HepG2 (cell line): ENCODE measurements around the gene MSANTD2. TPM values are rescaled to one million over a fixed set of nuclear protein-coding genes. Genes with fewer than 3 reads are reported as not detected.

Experiments
- ATAC-seq: fragments of 200-7000 bp; cut with Tn5 transposase; 3 replicates; pipeline ENCODE4 v1.9.1; 2020; ENCODE audit warnings: mild to moderate bottlenecking, moderate library complexity
- BruUV-seq: library from RNA; stranded (reverse); fragments of 400-500 nt; replicated peaks from 2 replicates; lab custom pipeline; 2021; lab: Mats Ljungman, UMichigan
- CTCF ChIA-PET: fragments of 300-600 bp; formaldehyde crosslinking; extraction: SDS; loops from one replicate; lab custom pipeline; 2021; ENCODE audit warnings: low total read pairs, inconsistent platforms, low intra/inter-chr PET ratio; lab: Yijun Ruan, JAX
- POLR2A ChIA-PET: fragments of 350-600 bp; sonication (Branson Sonifier 250); formaldehyde crosslinking; loops from one replicate; lab custom pipeline; 2020; ENCODE audit warnings: antibody characterized with exemption, inconsistent platforms; lab: Yijun Ruan, JAX
- DNase-seq: peaks from one replicate; pipeline ENCODE4 v3.0.0-alpha.2; 2015; ENCODE audit warnings: low spot score
- FAIRE-seq: peaks from 3 replicates; lab custom pipeline; 2011; peaks lifted over from hg19 to GRCh38; lab: Jason Lieb, UNC
- H2AFZ ChIP-seq: one replicate; pipeline ENCODE4 v1.6.1; 2011; ENCODE audit warnings: low read length, inconsistent platforms
- H3K27ac ChIP-seq: fragments of 300-600 bp; 3 replicates; pipeline ENCODE4 v1.8.0; 2011; ENCODE audit warnings: mixed run types, mild to moderate bottlenecking, mixed read lengths, low read length, inconsistent platforms; ENCODE audit not compliant: insufficient read depth; ENCODE audit errors: extremely low read length
- H3K27me3 ChIP-seq, 2 experiments: fragments of 200-600 bp in 1 of 2; 2 replicates in 1 of 2; 3 replicates in 1 of 2; pipeline versions ENCODE4 v1.6.0 to v1.8.0; 2011; ENCODE audit warnings: low read length in 2 of 2, mild to moderate bottlenecking in 2 of 2, moderate library complexity in 2 of 2, inconsistent platforms in 1 of 2; ENCODE audit not compliant: insufficient read depth in 2 of 2, control insufficient read depth in 1 of 2
- H3K36me3 ChIP-seq, 2 experiments: fragments of 200-600 bp in 1 of 2; replicated peaks in 1 of 2; 2 replicates in 1 of 2; 3 replicates in 1 of 2; pipeline versions ENCODE4 v1.5.1 to v1.8.0; 2011; ENCODE audit warnings: low read length in 2 of 2, inconsistent platforms in 1 of 2; ENCODE audit not compliant: insufficient read depth in 2 of 2, control insufficient read depth in 1 of 2
- H3K4me1 ChIP-seq: 2 replicates; pipeline ENCODE4 v1.5.1; 2012; ENCODE audit warnings: low read length, inconsistent platforms; ENCODE audit not compliant: insufficient read depth
- H3K4me2 ChIP-seq: 2 replicates; pipeline ENCODE4 v1.6.0; 2011; ENCODE audit warnings: low read depth, low read length, inconsistent platforms
- H3K4me3 ChIP-seq, 3 experiments: fragments of 200-600 bp in 1 of 3; sonication (generic), shearing (Covaris generic) in 1 of 3; replicated peaks in 1 of 3; 2 replicates each; pipeline ENCODE4 v1.5.1; 2011 to 2016; ENCODE audit warnings: low read length in 3 of 3, inconsistent platforms in 2 of 3, low read depth in 2 of 3, mild to moderate bottlenecking in 2 of 3, control low read depth in 1 of 3, mixed read lengths in 1 of 3; ENCODE audit not compliant: insufficient read depth in 1 of 3
- H3K79me2 ChIP-seq: one replicate; pipeline ENCODE4 v1.6.1; 2011; ENCODE audit warnings: low read length, inconsistent platforms; ENCODE audit not compliant: insufficient read depth
- H3K9ac ChIP-seq: 2 replicates; pipeline ENCODE4 v1.6.0; 2011; ENCODE audit warnings: mild to moderate bottlenecking, low read depth, low read length, inconsistent platforms; ENCODE audit not compliant: insufficient read depth
- H3K9me3 ChIP-seq: 2 replicates; pipeline ENCODE4 v1.5.1; 2012; ENCODE audit warnings: mild to moderate bottlenecking, low read length
- H4K20me1 ChIP-seq: 2 replicates; pipeline ENCODE4 v1.6.0; 2011; ENCODE audit warnings: inconsistent platforms, mild to moderate bottlenecking, low read length, moderate library complexity; ENCODE audit not compliant: insufficient read depth
- AKAP8 ChIP-seq: sonication (generic); formaldehyde crosslinking; IDR thresholded peaks from 2 replicates; pipeline ENCODE4 v1.5.1; 2020; ENCODE audit warnings: mild to moderate bottlenecking, missing genetic modification reagents
- CTCF ChIP-seq: sonication (generic); formaldehyde crosslinking; IDR thresholded peaks from 2 replicates; pipeline ENCODE4 v1.5.0; 2020; ENCODE audit warnings: mild to moderate bottlenecking, missing genetic modification reagents, moderate library complexity
- FOXP1 ChIP-seq, 2 experiments: fragments of 450-650 bp in 1 of 2; IDR thresholded peaks; 2 replicates each; pipeline ENCODE4 v1.6.1; 2017 to 2018; ENCODE audit warnings: antibody characterized with exemption in 1 of 2
- HES4 ChIP-seq: sonication (generic); formaldehyde crosslinking; IDR thresholded peaks from 2 replicates; pipeline ENCODE4 v1.9.0; 2021; ENCODE audit warnings: mild to moderate bottlenecking, missing genetic modification reagents, borderline replicate concordance
- PAWR ChIP-seq: sonication (generic); formaldehyde crosslinking; IDR thresholded peaks from 2 replicates; pipeline ENCODE4 v1.4.0; 2020; ENCODE audit warnings: missing genetic modification reagents, mild to moderate bottlenecking, borderline replicate concordance
- ZNF12 ChIP-seq: sonication (generic); formaldehyde crosslinking; IDR thresholded peaks from 2 replicates; pipeline ENCODE4 v1.5.0; 2020; ENCODE audit warnings: missing genetic modification reagents
- ZNF33B ChIP-seq: sonication (generic); formaldehyde crosslinking; IDR thresholded peaks from 2 replicates; pipeline ENCODE4 v1.5.1; 2020; ENCODE audit warnings: mild to moderate bottlenecking, missing genetic modification reagents
- ZXDC ChIP-seq: sonication (generic); formaldehyde crosslinking; IDR thresholded peaks from 2 replicates; pipeline ENCODE4 v1.5.0; 2020; ENCODE audit warnings: mild to moderate bottlenecking, missing genetic modification reagents
- WGBS: methylation state at CpG from one replicate; pipeline ENCODE4 v1.1.6; 2017; ENCODE audit warnings: low lambda C conversion rate; 5-methylcytosine and 5-hydroxymethylcytosine counted together
- in situ Hi-C: cut with HindIII; loops from 2 replicates; pipeline ENCODE4 v1.10.0; 2017; ENCODE audit warnings: low pct_unique_long_range_greater_than_20kb; ENCODE audit not compliant: extremely low pct_ligation_motif_present
- intact Hi-C: fragments of 100-400 bp; cut with micrococcal nuclease; formaldehyde crosslinking; loops from one replicate; pipeline ENCODE4 v1.10.0; 2022; ENCODE audit not compliant: unreplicated experiment
- polyA plus RNA-seq, 8 experiments: library from polyadenylated mRNA; depleted of rRNA in 3 of 8; stranded (reverse) in 7 of 8; unstranded in 1 of 8; fragments of >200 nt; fragmentation: Illumina TruSeq in 4 of 8; extraction: Trizol in 4 of 8; gene quantifications; 2 replicates each; pipeline versions ENCODE4 v1.2.1 to v1.2.3, GENCODE V29; 2011 to 2016; ENCODE audit warnings: low read depth in 4 of 8, missing spikeins in 1 of 8, mixed read lengths in 1 of 8; ENCODE audit not compliant: insufficient read depth in 1 of 8
- total RNA-seq, 5 experiments: library from RNA; depleted of rRNA; stranded (reverse); fragments of >200 nt; fragmentation: Illumina TruSeq; extraction: Trizol; gene quantifications; 2 replicates each; pipeline ENCODE4 v1.2.3, GENCODE V29; 2016; ENCODE audit warnings: low read depth in 1 of 5
- TF ChIP-seq, protein P1 (sequence below): sonication (generic); formaldehyde crosslinking; IDR thresholded peaks from one replicate; pipeline ENCODE4 v1.5.1; 2020; ENCODE audit warnings: mild to moderate bottlenecking, missing genetic modification reagents; ENCODE audit errors: not compliant biosample characterization

MSANTD2 gene
- total and polyA plus RNA-seq, 2 of the 13 experiments (the other 11 are each of a cell fraction or from before 2014, with no cell fraction given): 8.7 to 10.1 TPM

DNA sequence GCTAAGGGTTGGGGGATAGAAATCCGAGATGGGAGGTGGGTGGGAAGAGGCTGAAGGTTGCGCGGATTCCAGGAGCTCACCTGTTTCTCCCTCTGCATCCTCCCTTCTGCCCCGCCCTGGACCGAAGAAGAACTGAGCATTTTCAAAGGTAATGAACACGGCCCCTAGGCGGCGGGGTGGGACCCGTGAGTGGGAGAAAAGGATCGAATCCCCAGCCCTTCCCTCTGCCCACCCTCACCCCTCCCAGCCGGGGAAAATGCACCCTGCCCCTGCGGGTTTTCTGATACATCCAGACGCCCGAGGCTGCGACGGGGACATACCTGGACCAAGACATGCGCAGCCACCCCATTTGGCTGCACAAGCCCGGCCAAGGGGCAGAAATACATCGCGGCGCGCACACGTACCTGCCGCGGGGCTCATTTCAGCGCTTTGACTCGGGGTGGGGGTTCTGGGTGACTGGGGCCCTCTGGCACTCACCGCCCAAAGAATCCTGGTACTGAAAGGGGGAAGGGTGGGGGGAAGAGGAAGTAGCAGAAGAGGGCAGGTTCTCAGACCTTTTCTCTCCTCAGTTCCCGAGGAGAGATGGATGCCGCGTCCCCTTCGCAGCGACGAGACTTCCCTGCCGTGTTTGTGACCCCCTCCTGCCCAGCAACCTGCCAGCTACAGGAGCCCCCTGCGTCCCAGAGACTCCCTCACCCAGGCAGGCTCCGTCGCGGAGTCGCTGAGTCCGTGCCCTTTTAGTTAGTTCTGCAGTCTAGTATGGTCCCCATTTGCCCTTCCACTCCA lies 54.2 kb downstream of the MSANTD2 start:
- intact Hi-C loops (loop anchor here (2.0 to 10.0 kb wide), 3 partner anchors 17 to 73 kb away; partner anchors contain the start of genes ESAM, SIAE and SPA17), in situ Hi-C loops (no loop called here)
- DNase-seq: no peak
- no peak for FAIRE-seq
- ATAC-seq: peak; percentile 34
- ChIA-PET CTCF (interaction anchor here (0.7 to 2.3 kb wide), 4 partner anchors 17 to 91 kb away, joined by 3 to 8 read pairs (median 3); partner anchors contain the start of gene MSANTD2), POLR2A (interaction anchor here (0.6 to 4.7 kb wide), 17 partner anchors 8 to 1142 kb away, joined by 3 to 48 read pairs (median 5); partner anchors contain the start of genes ESAM, MSANTD2, SIAE and SPA17)
- peak overlapping the region; percentile 80 for H2AFZ ChIP-seq
- H3K4me3 ChIP-seq: peak overlapping the region; percentile 70 to 86 (median 78)
- WGBS: 13% methylated on average over 31 of the region's 41 CpGs
- H3K36me3 ChIP-seq: no peaks in the 10 kb centered on the region
- H3K9ac ChIP-seq: peak overlapping the region; percentile 59
- H3K9me3 ChIP-seq: no peaks in the 10 kb centered on the region
- no peaks in the 10 kb centered on the region for H3K79me2 ChIP-seq
- H3K27ac ChIP-seq: peak overlapping the region; percentile 51
- peak overlapping the region; percentile 100 for H3K4me2 ChIP-seq
- peaks cover 0 to 71% of the 10 kb centered on the region in 2 experiments; a peak in 3 of 5 replicates for H3K27me3 ChIP-seq
- H3K4me1 ChIP-seq: peaks cover 38% of the 10 kb centered on the region
- BruUV-seq: no TSS peak
- H4K20me1 ChIP-seq: no peaks in the 10 kb centered on the region
- TF ChIP-seq AKAP8 (CRISPR knock-in tag): 0 out of 2 replicates have a peak, but pooled peaks have one; percentile 2
- TF ChIP-seq PAWR (CRISPR knock-in tag): 0 out of 2 replicates have a peak, but pooled peaks have one; percentile 68
- TF ChIP-seq ZNF33B: no peak
- no peak for TF ChIP-seq ZXDC (CRISPR knock-in tag)
- no peak for TF ChIP-seq ZNF12 (CRISPR knock-in tag)
- TF ChIP-seq HES4 (CRISPR knock-in tag): 0 out of 2 replicates have a peak, but pooled peaks have one; percentile 27
- peak; percentile 45 for TF ChIP-seq CTCF (CRISPR knock-in tag)
- TF ChIP-seq FOXP1 (IDR thresholded peaks at IDR 0.05): no peak
- TF ChIP-seq FOXP1 (CRISPR knock-in tag; IDR thresholded peaks at IDR 0.05): no peak
- TF ChIP-seq, protein P1, sequence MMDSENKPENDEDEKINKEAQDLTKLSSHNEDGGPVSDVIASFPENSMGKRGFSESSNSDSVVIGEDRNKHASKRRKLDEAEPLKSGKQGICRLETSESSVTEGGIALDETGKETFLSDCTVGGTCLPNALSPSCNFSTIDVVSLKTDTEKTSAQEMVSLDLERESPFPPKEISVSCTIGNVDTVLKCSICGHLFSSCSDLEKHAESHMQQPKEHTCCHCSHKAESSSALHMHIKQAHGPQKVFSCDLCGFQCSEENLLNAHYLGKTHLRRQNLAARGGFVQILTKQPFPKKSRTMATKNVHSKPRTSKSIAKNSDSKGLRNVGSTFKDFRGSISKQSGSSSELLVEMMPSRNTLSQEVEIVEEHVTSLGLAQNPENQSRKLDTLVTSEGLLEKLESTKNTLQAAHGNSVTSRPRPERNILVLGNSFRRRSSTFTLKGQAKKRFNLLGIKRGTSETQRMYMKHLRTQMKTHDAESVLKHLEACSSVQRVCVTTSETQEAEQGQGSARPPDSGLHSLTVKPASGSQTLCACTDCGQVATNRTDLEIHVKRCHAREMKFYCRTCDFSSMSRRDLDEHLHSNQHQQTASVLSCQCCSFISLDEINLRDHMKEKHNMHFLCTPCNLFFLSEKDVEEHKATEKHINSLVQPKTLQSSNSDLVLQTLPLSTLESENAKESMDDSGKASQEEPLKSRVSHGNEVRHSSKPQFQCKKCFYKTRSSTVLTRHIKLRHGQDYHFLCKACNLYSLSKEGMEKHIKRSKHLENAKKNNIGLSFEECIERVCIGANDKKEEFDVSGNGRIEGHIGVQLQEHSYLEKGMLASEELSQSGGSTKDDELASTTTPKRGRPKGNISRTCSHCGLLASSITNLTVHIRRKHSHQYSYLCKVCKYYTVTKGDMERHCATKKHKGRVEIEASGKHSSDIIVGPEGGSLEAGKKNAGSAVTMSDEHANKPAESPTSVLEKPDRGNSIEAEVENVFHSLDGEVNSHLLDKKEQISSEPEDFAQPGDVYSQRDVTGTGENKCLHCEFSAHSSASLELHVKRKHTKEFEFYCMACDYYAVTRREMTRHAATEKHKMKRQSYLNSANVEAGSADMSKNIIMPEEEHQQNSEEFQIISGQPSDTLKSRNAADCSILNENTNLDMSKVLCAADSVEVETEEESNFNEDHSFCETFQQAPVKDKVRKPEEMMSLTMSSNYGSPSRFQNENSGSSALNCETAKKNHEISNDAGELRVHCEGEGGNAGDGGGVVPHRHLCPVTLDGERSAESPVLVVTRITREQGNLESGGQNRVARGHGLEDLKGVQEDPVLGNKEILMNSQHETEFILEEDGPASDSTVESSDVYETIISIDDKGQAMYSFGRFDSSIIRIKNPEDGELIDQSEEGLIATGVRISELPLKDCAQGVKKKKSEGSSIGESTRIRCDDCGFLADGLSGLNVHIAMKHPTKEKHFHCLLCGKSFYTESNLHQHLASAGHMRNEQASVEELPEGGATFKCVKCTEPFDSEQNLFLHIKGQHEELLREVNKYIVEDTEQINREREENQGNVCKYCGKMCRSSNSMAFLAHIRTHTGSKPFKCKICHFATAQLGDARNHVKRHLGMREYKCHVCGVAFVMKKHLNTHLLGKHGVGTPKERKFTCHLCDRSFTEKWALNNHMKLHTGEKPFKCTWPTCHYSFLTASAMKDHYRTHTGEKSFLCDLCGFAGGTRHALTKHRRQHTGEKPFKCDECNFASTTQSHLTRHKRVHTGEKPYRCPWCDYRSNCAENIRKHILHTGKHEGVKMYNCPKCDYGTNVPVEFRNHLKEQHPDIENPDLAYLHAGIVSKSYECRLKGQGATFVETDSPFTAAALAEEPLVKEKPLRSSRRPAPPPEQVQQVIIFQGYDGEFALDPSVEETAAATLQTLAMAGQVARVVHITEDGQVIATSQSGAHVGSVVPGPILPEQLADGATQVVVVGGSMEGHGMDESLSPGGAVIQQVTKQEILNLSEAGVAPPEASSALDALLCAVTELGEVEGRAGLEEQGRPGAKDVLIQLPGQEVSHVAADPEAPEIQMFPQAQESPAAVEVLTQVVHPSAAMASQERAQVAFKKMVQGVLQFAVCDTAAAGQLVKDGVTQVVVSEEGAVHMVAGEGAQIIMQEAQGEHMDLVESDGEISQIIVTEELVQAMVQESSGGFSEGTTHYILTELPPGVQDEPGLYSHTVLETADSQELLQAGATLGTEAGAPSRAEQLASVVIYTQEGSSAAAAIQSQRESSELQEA (CRISPR knock-in tag): peak; percentile 16
